Measurements from ENCODE around the gene SYK. TPM values are rescaled to one million over a fixed set of nuclear protein-coding genes. Genes with fewer than 3 reads are reported as not detected.

SYK gene
- total and polyA plus RNA-seq, 7 experiments from 2014 or later, result 0.26 to 71.6 (median 2.1) TPM

DNA sequence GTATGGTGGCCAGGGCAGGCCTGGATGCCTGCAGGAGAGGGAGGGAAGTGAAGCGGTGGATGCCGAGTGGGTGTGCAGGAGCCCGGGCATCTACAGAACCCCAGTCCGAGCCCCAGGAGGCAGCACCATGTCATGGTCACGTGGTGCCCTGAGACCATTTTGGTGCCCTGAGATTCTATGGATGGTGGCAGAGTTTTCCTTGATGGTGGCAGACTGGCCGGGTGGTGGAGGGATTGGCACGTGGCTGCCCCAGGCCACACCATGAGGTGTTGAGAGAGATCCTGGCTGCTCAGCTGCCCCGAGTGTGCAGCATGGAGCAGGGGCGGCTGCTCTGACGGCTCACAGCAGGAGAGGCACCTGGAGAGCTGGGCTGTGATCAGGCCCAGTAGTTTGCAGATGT is 52.3 kb downstream of the SYK start:
- Histone ChIP-seq H3K36me3 (ENCODE audit: control insufficient read depth in 2 of 3, insufficient read depth in 3 of 3, low read length in 3 of 3) (no peaks in the 10 kb centered on the region), H3K27me3 (ENCODE audit: control insufficient read depth in 2 of 2, insufficient read depth in 2 of 2, low read length in 2 of 2) (no peaks in the 10 kb centered on the region), H3K9me3 (ENCODE audit: control insufficient read depth in 2 of 3, low read length in 3 of 3) (no peaks in the 10 kb centered on the region), H3K4me1 (ENCODE audit: control insufficient read depth in 2 of 2, insufficient read depth in 2 of 2, low read length in 2 of 2) (no peaks in the 10 kb centered on the region), H3K27ac (ENCODE audit: low read depth, low read length) (no peak overlapping the region), H3K4me3 (ENCODE audit: low read length) (no peak overlapping the region)
- H3K4me3 Mint-ChIP-seq, result no peak overlapping the region
- H3K27me3 Mint-ChIP-seq, result peaks cover 0 to 21% (median 6%) of the 10 kb centered on the region in 5 donors
- peaks cover 0 to 18% (median 12%) of the 10 kb centered on the region in 7 donors for H3K4me1 Mint-ChIP-seq
- no peaks in the 10 kb centered on the region for H3K9me3 Mint-ChIP-seq
- H3K36me3 Mint-ChIP-seq, result no peaks in the 10 kb centered on the region
- intact Hi-C loops (cut with micrococcal nuclease), result no loop called here
- DNase-seq (no peak), ATAC-seq (no peak)
- CTCF ChIA-PET, result no interaction called here
- POLR2A ChIA-PET, result no interaction called here
- no peak overlapping the region for H3K27ac Mint-ChIP-seq

DNA sequence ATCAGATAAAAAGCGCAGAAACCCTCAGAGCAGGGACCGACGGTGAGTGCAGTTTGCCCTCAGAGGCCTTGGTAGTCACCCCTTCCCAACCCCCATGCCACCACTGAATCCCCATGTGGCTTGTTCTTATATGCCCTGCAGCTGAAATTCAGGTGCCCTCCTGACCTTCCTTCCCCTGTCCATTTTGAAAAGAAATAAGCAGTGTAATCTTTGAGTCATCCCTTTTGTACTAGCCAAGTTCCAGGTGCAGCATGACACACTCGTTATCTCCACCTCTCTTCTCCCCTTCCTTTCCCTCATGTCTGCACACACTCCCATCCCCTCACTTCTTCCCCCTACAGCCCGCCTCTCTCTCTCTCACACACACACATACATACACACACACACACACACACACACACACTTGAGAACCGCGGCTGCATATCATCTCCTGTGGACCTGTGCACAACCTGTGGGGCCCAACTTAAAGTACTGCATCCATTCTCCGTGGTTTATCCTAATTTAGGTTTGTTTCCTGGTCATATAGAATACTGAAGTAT is 53.1 kb downstream of the SYK start:
- no peaks in the 10 kb centered on the region for H3K36me3 Mint-ChIP-seq

DNA sequence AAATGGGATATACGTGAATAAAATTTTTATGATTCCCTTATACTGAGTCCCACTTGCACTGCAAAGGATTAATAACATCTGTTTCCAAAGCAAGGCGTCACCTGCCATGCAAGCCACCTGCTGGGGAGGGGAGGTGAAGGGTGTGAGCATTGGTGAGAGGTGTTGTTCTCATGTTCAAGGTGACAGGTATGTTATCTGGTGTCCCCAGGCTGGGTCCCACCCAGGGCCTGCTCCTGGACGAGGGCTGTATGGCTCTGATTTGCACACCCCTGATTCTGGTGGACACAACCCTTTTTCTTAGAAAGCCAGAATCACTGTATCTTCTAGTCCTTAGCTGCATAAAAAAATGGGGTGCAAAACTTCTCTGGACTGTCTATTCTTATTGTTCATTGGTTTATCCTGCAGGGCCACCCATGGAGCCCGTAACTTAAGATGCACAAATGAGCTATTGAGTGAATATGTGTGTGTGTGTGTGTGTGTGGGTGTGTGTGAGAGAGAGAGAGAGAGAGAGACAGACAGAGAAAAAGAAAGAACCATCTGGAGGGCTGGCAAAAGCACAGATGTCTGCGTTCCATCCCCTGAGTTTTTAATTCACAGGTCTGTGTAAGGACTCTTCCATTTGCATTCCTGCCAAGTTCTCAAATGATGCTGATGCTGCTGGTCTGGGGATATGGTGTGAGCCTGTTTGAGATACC is 53.7 kb downstream of the SYK start:
- no peak overlapping the region for H3K4me3 ChIP-seq (ENCODE audit: low read length)
- peaks cover 0 to 23% (median 12%) of the 10 kb centered on the region in 7 donors for H3K4me1 Mint-ChIP-seq
- H3K36me3 Mint-ChIP-seq, result no peaks in the 10 kb centered on the region
- H3K27me3 Mint-ChIP-seq, result peaks cover 0 to 23% (median 6%) of the 10 kb centered on the region in 5 donors
- H3K9me3 ChIP-seq (ENCODE audit: control insufficient read depth in 2 of 3, low read length in 3 of 3), result no peaks in the 10 kb centered on the region
- CTCF ChIA-PET, result no interaction called here
- no peak overlapping the region for H3K4me3 Mint-ChIP-seq
- POLR2A ChIA-PET, result no interaction called here
- no peaks in the 10 kb centered on the region for H3K9me3 Mint-ChIP-seq
- no peak overlapping the region for H3K27ac ChIP-seq (ENCODE audit: low read depth, low read length)
- no peak for DNase-seq
- H3K36me3 ChIP-seq (ENCODE audit: control insufficient read depth in 2 of 3, insufficient read depth in 3 of 3, low read length in 3 of 3), result no peaks in the 10 kb centered on the region
- no peaks in the 10 kb centered on the region for H3K27me3 ChIP-seq (ENCODE audit: control insufficient read depth in 2 of 2, insufficient read depth in 2 of 2, low read length in 2 of 2)
- intact Hi-C loops (cut with micrococcal nuclease), result no loop called here
- peak overlapping the region in 1 of 9 donors; percentile 65 for H3K27ac Mint-ChIP-seq
- H3K4me1 ChIP-seq (ENCODE audit: control insufficient read depth in 2 of 2, insufficient read depth in 2 of 2, low read length in 2 of 2), result no peaks in the 10 kb centered on the region
- ATAC-seq, result no peak

More for the DNA sequence above, 53.1 kb downstream of the SYK start:
- intact Hi-C loops (cut with micrococcal nuclease), result no loop called here
- peak overlapping the region in 1 of 9 donors; percentile 43 for H3K27ac Mint-ChIP-seq
- H3K4me1 Mint-ChIP-seq, result peaks cover 0 to 23% (median 12%) of the 10 kb centered on the region in 7 donors
- Histone ChIP-seq H3K9me3 (ENCODE audit: control insufficient read depth in 2 of 3, low read length in 3 of 3) (no peaks in the 10 kb centered on the region), H3K27ac (ENCODE audit: low read depth, low read length) (no peak overlapping the region), H3K27me3 (ENCODE audit: control insufficient read depth in 2 of 2, insufficient read depth in 2 of 2, low read length in 2 of 2) (no peaks in the 10 kb centered on the region), H3K4me3 (ENCODE audit: low read length) (no peak overlapping the region), H3K36me3 (ENCODE audit: control insufficient read depth in 2 of 3, insufficient read depth in 3 of 3, low read length in 3 of 3) (no peaks in the 10 kb centered on the region), H3K4me1 (ENCODE audit: control insufficient read depth in 2 of 2, insufficient read depth in 2 of 2, low read length in 2 of 2) (no peaks in the 10 kb centered on the region)
- DNase-seq, result no peak
- H3K4me3 Mint-ChIP-seq, result no peak overlapping the region
- ChIA-PET POLR2A (no interaction called here), CTCF (no interaction called here)
- H3K9me3 Mint-ChIP-seq, result no peaks in the 10 kb centered on the region
- ATAC-seq, result no peak
- H3K27me3 Mint-ChIP-seq, result peaks cover 0 to 23% (median 6%) of the 10 kb centered on the region in 5 donors

DNA sequence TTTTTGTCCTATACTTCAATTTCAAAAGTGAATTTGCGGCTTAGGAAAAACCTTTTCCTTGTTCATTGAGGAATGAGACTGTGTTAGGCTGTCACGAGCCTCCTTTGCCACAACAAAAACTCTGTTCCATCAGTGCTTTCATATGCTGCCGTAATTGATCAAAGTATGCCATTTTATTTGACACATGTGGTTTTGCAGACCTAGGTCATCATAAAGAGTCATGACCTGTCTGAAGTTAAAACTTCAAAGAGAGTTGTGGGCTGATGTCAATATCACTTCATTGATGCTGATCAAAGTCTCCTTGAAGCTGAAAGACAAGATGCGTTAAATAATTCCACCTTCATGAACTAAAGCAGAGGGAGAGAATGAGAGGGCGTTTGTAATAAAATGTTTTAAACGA is 55.5 kb downstream of the SYK start:
- no peak overlapping the region for H3K27ac ChIP-seq (ENCODE audit: low read depth, low read length)
- Mint-ChIP-seq H3K4me3 (no peak overlapping the region), H3K9me3 (no peaks in the 10 kb centered on the region), H3K36me3 (no peaks in the 10 kb centered on the region), H3K27me3 (peaks cover 0 to 23% (median 6%) of the 10 kb centered on the region in 5 donors), H3K27ac (peak overlapping the region in 1 of 9 donors; percentile 58), H3K4me1 (peaks cover 0 to 23% (median 12%) of the 10 kb centered on the region in 7 donors)
- ChIA-PET POLR2A (no interaction called here), CTCF (no interaction called here)
- no peaks in the 10 kb centered on the region for H3K9me3 ChIP-seq (ENCODE audit: control insufficient read depth in 2 of 3, low read length in 3 of 3)
- H3K4me1 ChIP-seq (ENCODE audit: control insufficient read depth in 2 of 2, insufficient read depth in 2 of 2, low read length in 2 of 2), result no peaks in the 10 kb centered on the region
- no peak overlapping the region for H3K4me3 ChIP-seq (ENCODE audit: low read length)
- H3K27me3 ChIP-seq (ENCODE audit: control insufficient read depth in 2 of 2, insufficient read depth in 2 of 2, low read length in 2 of 2), result no peaks in the 10 kb centered on the region
- ATAC-seq (peak; percentile 13), DNase-seq (peak in 6 of 9 donors; percentile 8 to 41 (median 17))
- no peaks in the 10 kb centered on the region for H3K36me3 ChIP-seq (ENCODE audit: control insufficient read depth in 2 of 3, insufficient read depth in 3 of 3, low read length in 3 of 3)
- intact Hi-C loops (cut with micrococcal nuclease), result no loop called here

DNA sequence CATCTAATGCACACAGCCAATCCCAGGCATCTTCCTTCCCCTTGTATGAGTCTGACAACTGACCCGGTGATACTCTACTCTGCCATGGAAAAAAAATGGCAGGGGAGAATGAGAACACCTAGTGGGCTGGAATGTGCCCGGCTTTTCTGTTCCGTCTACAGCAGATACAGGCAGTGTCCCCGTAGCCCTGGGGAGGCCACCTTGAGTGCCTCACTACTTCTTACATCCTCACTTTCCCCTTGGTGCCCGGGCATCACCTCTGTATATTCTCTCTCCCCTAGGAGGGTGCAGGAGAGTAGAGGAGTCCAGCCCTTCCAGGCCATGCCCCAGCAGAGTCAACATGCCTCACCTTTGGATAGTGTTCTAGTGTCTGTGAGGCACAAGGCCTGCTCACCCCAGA is 56.2 kb downstream of the SYK start:
- ATAC-seq, result no peak
- H3K4me3 ChIP-seq (ENCODE audit: low read length), result no peak overlapping the region
- H3K27ac ChIP-seq (ENCODE audit: low read depth, low read length), result no peak overlapping the region
- no peak for DNase-seq
- H3K9me3 ChIP-seq (ENCODE audit: control insufficient read depth in 2 of 3, low read length in 3 of 3), result no peaks in the 10 kb centered on the region
- H3K36me3 ChIP-seq (ENCODE audit: control insufficient read depth in 2 of 3, insufficient read depth in 3 of 3, low read length in 3 of 3), result no peaks in the 10 kb centered on the region
- no peaks in the 10 kb centered on the region for H3K9me3 Mint-ChIP-seq
- peaks cover 0 to 21% (median 6%) of the 10 kb centered on the region in 5 donors for H3K27me3 Mint-ChIP-seq
- no peaks in the 10 kb centered on the region for H3K27me3 ChIP-seq (ENCODE audit: control insufficient read depth in 2 of 2, insufficient read depth in 2 of 2, low read length in 2 of 2)
- no peak overlapping the region for H3K27ac Mint-ChIP-seq
- ChIA-PET POLR2A (no interaction called here), CTCF (no interaction called here)
- H3K36me3 Mint-ChIP-seq, result no peaks in the 10 kb centered on the region
- no peaks in the 10 kb centered on the region for H3K4me1 ChIP-seq (ENCODE audit: control insufficient read depth in 2 of 2, insufficient read depth in 2 of 2, low read length in 2 of 2)
- intact Hi-C loops (cut with micrococcal nuclease), result no loop called here
- peaks cover 0 to 23% (median 12%) of the 10 kb centered on the region in 7 donors for H3K4me1 Mint-ChIP-seq
- H3K4me3 Mint-ChIP-seq, result no peak overlapping the region

DNA sequence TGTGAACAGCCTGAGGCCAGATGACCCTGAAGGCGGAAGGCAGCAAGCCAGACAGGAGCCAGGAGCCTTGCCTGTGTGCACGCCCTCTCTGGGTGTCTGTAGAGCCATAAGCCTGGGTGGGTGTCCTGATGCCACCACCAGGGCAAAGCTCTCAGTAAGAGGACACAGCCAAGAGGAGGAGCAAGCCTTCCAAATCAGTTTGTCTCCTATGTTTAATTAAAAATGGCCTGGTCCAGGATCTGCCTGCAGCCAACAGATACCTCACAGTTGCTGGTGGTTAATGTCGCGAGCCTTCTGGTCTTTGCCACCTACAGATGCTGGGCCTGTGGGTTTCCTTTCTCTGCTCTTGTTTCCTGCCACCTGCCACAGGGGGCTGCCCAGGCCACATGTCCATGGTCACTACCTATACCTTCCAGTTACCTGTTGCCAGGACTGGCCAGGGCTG is 56.9 kb downstream of the SYK start:
- Mint-ChIP-seq H3K4me1 (peaks cover 0 to 23% (median 12%) of the 10 kb centered on the region in 7 donors), H3K9me3 (no peaks in the 10 kb centered on the region), H3K27me3 (peaks cover 0 to 21% (median 6%) of the 10 kb centered on the region in 5 donors), H3K4me3 (no peak overlapping the region), H3K27ac (peak overlapping the region in 1 of 9 donors; percentile 32), H3K36me3 (no peaks in the 10 kb centered on the region)
- H3K9me3 ChIP-seq (ENCODE audit: control insufficient read depth in 2 of 3, low read length in 3 of 3), result no peaks in the 10 kb centered on the region
- H3K27ac ChIP-seq (ENCODE audit: low read depth, low read length), result no peak overlapping the region
- no peaks in the 10 kb centered on the region for H3K4me1 ChIP-seq (ENCODE audit: control insufficient read depth in 2 of 2, insufficient read depth in 2 of 2, low read length in 2 of 2)
- DNase-seq (no peak), ATAC-seq (no peak)
- H3K36me3 ChIP-seq (ENCODE audit: control insufficient read depth in 2 of 3, insufficient read depth in 3 of 3, low read length in 3 of 3), result no peaks in the 10 kb centered on the region
- ChIA-PET POLR2A (no interaction called here), CTCF (no interaction called here)
- intact Hi-C loops (cut with micrococcal nuclease), result no loop called here
- no peak overlapping the region for H3K4me3 ChIP-seq (ENCODE audit: low read length)
- no peaks in the 10 kb centered on the region for H3K27me3 ChIP-seq (ENCODE audit: control insufficient read depth in 2 of 2, insufficient read depth in 2 of 2, low read length in 2 of 2)

DNA sequence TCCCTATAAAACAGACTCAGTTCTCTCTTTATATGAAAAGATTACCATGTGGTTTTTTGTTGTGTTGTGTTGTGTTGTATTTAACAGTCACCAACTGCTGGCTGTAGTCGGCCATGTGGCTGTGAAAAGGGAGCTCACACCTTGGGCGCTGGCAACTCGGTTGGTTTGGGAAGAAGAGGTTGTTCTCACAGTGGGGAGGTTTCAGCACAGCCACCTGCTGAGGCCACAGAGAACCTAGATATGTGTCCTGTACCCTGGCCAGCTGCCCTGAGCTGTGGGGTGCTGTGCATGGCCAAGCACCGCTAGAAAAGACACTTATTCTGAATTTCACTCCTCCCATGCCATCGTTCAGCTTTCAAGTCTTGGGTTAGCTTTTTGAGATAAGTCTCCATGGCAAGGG is 58.8 kb downstream of the SYK start:
- Histone ChIP-seq H3K36me3 (ENCODE audit: control insufficient read depth in 2 of 3, insufficient read depth in 3 of 3, low read length in 3 of 3) (no peaks in the 10 kb centered on the region), H3K9me3 (ENCODE audit: control insufficient read depth in 2 of 3, low read length in 3 of 3) (no peaks in the 10 kb centered on the region), H3K27me3 (ENCODE audit: control insufficient read depth in 2 of 2, insufficient read depth in 2 of 2, low read length in 2 of 2) (no peaks in the 10 kb centered on the region), H3K4me1 (ENCODE audit: control insufficient read depth in 2 of 2, insufficient read depth in 2 of 2, low read length in 2 of 2) (peaks cover 0 to 13% of the 10 kb centered on the region in 2 donors), H3K4me3 (ENCODE audit: low read length) (no peak overlapping the region), H3K27ac (ENCODE audit: low read depth, low read length) (no peak overlapping the region)
- POLR2A ChIA-PET, result no interaction called here
- CTCF ChIA-PET, result no interaction called here
- peaks cover 11 to 42% (median 24%) of the 10 kb centered on the region in 7 donors for H3K4me1 Mint-ChIP-seq
- DNase-seq (no peak), ATAC-seq (no peak)
- no peak overlapping the region for H3K4me3 Mint-ChIP-seq
- no peaks in the 10 kb centered on the region for H3K9me3 Mint-ChIP-seq
- no peak overlapping the region for H3K27ac Mint-ChIP-seq
- H3K36me3 Mint-ChIP-seq, result no peaks in the 10 kb centered on the region
- peaks cover 0 to 21% (median 6%) of the 10 kb centered on the region in 5 donors for H3K27me3 Mint-ChIP-seq
- intact Hi-C loops (cut with micrococcal nuclease), result loop anchor here in 1 of 2 donors (5.0 kb wide), 1 partner anchor 623 kb away; no protein-coding TSS in a partner anchor

Measured in naive thymus-derived CD4-positive, alpha-beta T cell (primary cell).